Liver (tissue), 3 donors: ENCODE measurements around the gene ATG9B.

Experiments used
- CTCF ChIP-seq: fragments of 150-350 bp; IDR thresholded peaks from 2 replicates; pipeline ENCODE4 v1.5.1; 2017; ENCODE audit warnings: improper control_type of control experiment, low read depth, low read length; ENCODE audit not compliant: missing input control
- SP1 ChIP-seq: IDR thresholded peaks from 2 replicates; pipeline ENCODE4 v1.6.1; 2018; ENCODE audit warnings: antibody characterized with exemption, mild to moderate bottlenecking
- donor health status: healthy.
- donor health status: healthy.

- TF ChIP-seq CTCF (no peak), SP1 (no peak)
Measured at GRCh38 chr7:150992833-150993302, 31.4 kb downstream of the ATG9B start.
